GM12891 (cell line): ENCODE data around the gene TBL2.

Source experiments
- POLR2A ChIP-seq: IDR thresholded peaks from 2 replicates; pipeline ENCODE4 v1.6.1; 2011; ENCODE audit warnings: low read depth, low read length, control low read depth
- POLR2AphosphoS5 ChIP-seq: IDR thresholded peaks from 2 replicates; pipeline ENCODE4 v1.6.1; 2011; ENCODE audit warnings: low read depth, low read length, control low read depth
- SPI1 ChIP-seq: IDR thresholded peaks from 2 replicates; pipeline ENCODE4 v1.6.1; 2011; ENCODE audit warnings: low read depth, low read length, control low read depth
- TAF1 ChIP-seq: IDR thresholded peaks from 2 replicates; pipeline ENCODE4 v1.6.1; 2011; ENCODE audit warnings: low read depth, low read length, control low read depth

- TF ChIP-seq POLR2A (no peak), TAF1 (no peak), POLR2AphosphoS5 (no peak), SPI1 (no peak)
Observed at GRCh38 chr7:73544678-73545077, 33.7 kb downstream of the TBL2 start.
